K562 (cell line): ENCODE data around the gene MRPL38.

Experiments
- EP300 ChIP-seq: IDR thresholded peaks from 2 replicates; pipeline ENCODE4 v1.6.1; 2012; ENCODE audit warnings: low read length, improper control_type of control experiment
- POLR2A ChIP-seq: fragments of 450-650 bp; conservative IDR thresholded peaks from 2 replicates; pipeline ENCODE4 v1.6.1; 2016
- RCOR1 ChIP-seq, 2 experiments: IDR thresholded peaks; 2 replicates each; pipeline ENCODE4 v1.6.1; 2012; ENCODE audit warnings: low read depth in 2 of 2, low read length in 2 of 2, borderline replicate concordance in 1 of 2, improper control_type of control experiment in 1 of 2
- SIX5 ChIP-seq, 2 experiments: IDR thresholded peaks; 2 replicates each; pipeline ENCODE4 v1.6.1; 2011; ENCODE audit warnings: low read length in 2 of 2, borderline replicate concordance in 1 of 2, low read depth in 1 of 2, mild to moderate bottlenecking in 1 of 2, moderate library complexity in 1 of 2; ENCODE audit not compliant: insufficient read depth in 1 of 2
- TAF1 ChIP-seq: IDR thresholded peaks from 2 replicates; pipeline ENCODE4 v1.6.1; 2011; ENCODE audit warnings: mild to moderate bottlenecking, low read length, moderate library complexity; ENCODE audit not compliant: insufficient read depth, control insufficient read depth, severe bottlenecking; ENCODE audit errors: extremely low read depth
- YY1 ChIP-seq, 3 experiments: IDR thresholded peaks; 2 replicates each; pipeline ENCODE4 v1.6.1; 2011; ENCODE audit warnings: low read length in 2 of 3, mild to moderate bottlenecking in 2 of 3, moderate library complexity in 2 of 3, borderline replicate concordance in 1 of 3, control low read depth in 1 of 3, low read depth in 1 of 3; ENCODE audit not compliant: insufficient read depth in 3 of 3, insufficient replicate concordance in 2 of 3, control insufficient read depth in 1 of 3, insufficient read length in 1 of 3; ENCODE audit errors: extremely low read depth in 1 of 3
- ZNF140 ChIP-seq: fragments of 250-450 bp; sonication (Bioruptor Pico); IDR thresholded peaks from 2 replicates; pipeline ENCODE4 v1.8.0; 2021; ENCODE audit warnings: moderate library complexity, mild to moderate bottlenecking, inconsistent platforms
- ZNF695 ChIP-seq: fragments of 450-650 bp; formaldehyde crosslinking; IDR thresholded peaks from 2 replicates; pipeline ENCODE4 v1.4.0; 2020; ENCODE audit warnings: mild to moderate bottlenecking, moderate library complexity
- ZNF830 ChIP-seq: fragments of 250-450 bp; sonication (Bioruptor Pico); IDR thresholded peaks from 2 replicates; pipeline ENCODE4 v1.5.0; 2021; ENCODE audit warnings: mild to moderate bottlenecking
- TF ChIP-seq, protein P1 (sequence below), 3 experiments: IDR thresholded peaks in 2 of 3; conservative IDR thresholded peaks in 1 of 3; 2 replicates each; pipeline ENCODE4 v1.5.1; 2011 to 2012; ENCODE audit warnings: low read length in 3 of 3, mild to moderate bottlenecking in 3 of 3, control low read depth in 2 of 3, improper control_type of control experiment in 1 of 3, inconsistent platforms in 1 of 3, low read depth in 1 of 3, mixed read lengths in 1 of 3, moderate library complexity in 1 of 3; ENCODE audit not compliant: insufficient read depth in 2 of 3
- TF ChIP-seq, protein P2 (sequence below): fragments of 200-800 bp; sonication (Bioruptor generic); IDR thresholded peaks from 2 replicates; pipeline ENCODE4 v1.6.1; 2017; ENCODE audit warnings: missing genetic modification characterization, missing compliant biosample characterization
- TF ChIP-seq, protein P3 (sequence below): sonication (generic); formaldehyde crosslinking; IDR thresholded peaks from 2 replicates; pipeline ENCODE4 v1.9.0; 2022; ENCODE audit warnings: mild to moderate bottlenecking, missing genetic modification reagents
- TF ChIP-seq, protein P4 (sequence below), 2 experiments: fragments of 450-650 bp in 1 of 2; sonication (generic) in 1 of 2; formaldehyde crosslinking in 1 of 2; IDR thresholded peaks; 2 replicates each; pipeline versions ENCODE4 v1.7.1 to v1.9.0; 2016 to 2022; ENCODE audit warnings: inconsistent platforms in 1 of 2, mild to moderate bottlenecking in 1 of 2, missing genetic modification reagents in 1 of 2

DNA sequence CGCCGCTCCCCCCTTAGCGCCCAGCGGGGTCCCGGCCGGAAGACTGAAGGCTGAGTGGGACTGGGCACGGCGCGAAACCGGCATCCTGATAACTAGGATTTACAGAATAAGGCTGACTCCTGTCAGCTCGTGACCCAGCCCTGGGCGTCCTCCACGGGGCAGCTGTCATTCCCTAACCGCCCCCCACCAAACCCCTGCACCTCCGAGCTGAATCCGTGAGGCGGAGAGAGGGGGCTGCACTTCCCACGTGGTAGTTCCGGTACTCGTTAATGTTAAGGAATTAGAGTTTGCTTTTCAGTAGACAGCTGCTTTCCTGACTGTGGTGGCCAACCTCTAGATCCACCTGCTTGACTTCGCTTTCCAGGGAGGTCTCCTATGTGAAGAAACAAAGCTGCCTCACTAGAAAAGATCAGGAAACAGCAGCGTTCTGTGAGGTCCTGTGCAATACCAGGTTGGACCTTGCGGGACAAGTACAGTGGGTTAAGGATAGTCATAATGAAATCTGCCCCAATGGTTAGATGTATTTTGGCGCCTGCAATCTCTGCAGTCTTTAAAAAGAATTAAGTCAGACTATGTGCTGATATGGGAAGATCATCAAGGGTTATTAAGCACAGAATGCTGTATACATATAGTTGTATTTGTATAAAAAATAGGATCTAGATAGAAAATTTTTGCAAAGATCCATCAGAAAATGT lies 48.5 kb downstream of the MRPL38 start:
- TF ChIP-seq, protein P1, sequence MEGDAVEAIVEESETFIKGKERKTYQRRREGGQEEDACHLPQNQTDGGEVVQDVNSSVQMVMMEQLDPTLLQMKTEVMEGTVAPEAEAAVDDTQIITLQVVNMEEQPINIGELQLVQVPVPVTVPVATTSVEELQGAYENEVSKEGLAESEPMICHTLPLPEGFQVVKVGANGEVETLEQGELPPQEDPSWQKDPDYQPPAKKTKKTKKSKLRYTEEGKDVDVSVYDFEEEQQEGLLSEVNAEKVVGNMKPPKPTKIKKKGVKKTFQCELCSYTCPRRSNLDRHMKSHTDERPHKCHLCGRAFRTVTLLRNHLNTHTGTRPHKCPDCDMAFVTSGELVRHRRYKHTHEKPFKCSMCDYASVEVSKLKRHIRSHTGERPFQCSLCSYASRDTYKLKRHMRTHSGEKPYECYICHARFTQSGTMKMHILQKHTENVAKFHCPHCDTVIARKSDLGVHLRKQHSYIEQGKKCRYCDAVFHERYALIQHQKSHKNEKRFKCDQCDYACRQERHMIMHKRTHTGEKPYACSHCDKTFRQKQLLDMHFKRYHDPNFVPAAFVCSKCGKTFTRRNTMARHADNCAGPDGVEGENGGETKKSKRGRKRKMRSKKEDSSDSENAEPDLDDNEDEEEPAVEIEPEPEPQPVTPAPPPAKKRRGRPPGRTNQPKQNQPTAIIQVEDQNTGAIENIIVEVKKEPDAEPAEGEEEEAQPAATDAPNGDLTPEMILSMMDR (IDR thresholded peaks at IDR 0.05 in 2 of 3, conservative IDR thresholded peaks at IDR 0.05 in 1 of 3; ENCODE audit: insufficient read depth in 2 of 3, low read depth in 1 of 3, low read length in 3 of 3), result peak in 1 of 3 experiments; percentile 76; a peak in 2 of 6 replicates
- TF ChIP-seq ZNF140 (CRISPR knock-in tag) (no peak), SIX5 (IDR thresholded peaks at IDR 0.05; ENCODE audit: borderline replicate concordance in 1 of 2, insufficient read depth in 1 of 2, low read depth in 1 of 2, low read length in 2 of 2) (no peak), POLR2A (0 out of 2 replicates have a peak, but pooled peaks have one; percentile 15), YY1 (IDR thresholded peaks at IDR 0.05; ENCODE audit: borderline replicate concordance in 1 of 3, control insufficient read depth in 1 of 3, extremely low read depth in 1 of 3, insufficient read depth in 3 of 3, insufficient read length in 1 of 3, insufficient replicate concordance in 2 of 3, low read depth in 1 of 3, low read length in 2 of 3) (no peak), TAF1 (peak; percentile 31), ZNF695 (CRISPR knock-in tag) (no peak), ZNF830 (CRISPR knock-in tag) (no peak), RCOR1 (IDR thresholded peaks at IDR 0.05; ENCODE audit: borderline replicate concordance in 1 of 2, low read depth in 2 of 2, low read length in 2 of 2) (no peak), EP300 (no peak; the same call in 1 of the 2 replicates)
- TF ChIP-seq, protein P2, sequence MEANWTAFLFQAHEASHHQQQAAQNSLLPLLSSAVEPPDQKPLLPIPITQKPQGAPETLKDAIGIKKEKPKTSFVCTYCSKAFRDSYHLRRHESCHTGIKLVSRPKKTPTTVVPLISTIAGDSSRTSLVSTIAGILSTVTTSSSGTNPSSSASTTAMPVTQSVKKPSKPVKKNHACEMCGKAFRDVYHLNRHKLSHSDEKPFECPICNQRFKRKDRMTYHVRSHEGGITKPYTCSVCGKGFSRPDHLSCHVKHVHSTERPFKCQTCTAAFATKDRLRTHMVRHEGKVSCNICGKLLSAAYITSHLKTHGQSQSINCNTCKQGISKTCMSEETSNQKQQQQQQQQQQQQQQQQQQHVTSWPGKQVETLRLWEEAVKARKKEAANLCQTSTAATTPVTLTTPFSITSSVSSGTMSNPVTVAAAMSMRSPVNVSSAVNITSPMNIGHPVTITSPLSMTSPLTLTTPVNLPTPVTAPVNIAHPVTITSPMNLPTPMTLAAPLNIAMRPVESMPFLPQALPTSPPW (CRISPR knock-in tag), result no peak; the same call in 1 of the 2 replicates
- TF ChIP-seq, protein P3, sequence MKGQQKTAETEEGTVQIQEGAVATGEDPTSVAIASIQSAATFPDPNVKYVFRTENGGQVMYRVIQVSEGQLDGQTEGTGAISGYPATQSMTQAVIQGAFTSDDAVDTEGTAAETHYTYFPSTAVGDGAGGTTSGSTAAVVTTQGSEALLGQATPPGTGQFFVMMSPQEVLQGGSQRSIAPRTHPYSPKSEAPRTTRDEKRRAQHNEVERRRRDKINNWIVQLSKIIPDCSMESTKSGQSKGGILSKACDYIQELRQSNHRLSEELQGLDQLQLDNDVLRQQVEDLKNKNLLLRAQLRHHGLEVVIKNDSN (CRISPR knock-in tag), result peak; percentile 49
- TF ChIP-seq, protein P4, sequence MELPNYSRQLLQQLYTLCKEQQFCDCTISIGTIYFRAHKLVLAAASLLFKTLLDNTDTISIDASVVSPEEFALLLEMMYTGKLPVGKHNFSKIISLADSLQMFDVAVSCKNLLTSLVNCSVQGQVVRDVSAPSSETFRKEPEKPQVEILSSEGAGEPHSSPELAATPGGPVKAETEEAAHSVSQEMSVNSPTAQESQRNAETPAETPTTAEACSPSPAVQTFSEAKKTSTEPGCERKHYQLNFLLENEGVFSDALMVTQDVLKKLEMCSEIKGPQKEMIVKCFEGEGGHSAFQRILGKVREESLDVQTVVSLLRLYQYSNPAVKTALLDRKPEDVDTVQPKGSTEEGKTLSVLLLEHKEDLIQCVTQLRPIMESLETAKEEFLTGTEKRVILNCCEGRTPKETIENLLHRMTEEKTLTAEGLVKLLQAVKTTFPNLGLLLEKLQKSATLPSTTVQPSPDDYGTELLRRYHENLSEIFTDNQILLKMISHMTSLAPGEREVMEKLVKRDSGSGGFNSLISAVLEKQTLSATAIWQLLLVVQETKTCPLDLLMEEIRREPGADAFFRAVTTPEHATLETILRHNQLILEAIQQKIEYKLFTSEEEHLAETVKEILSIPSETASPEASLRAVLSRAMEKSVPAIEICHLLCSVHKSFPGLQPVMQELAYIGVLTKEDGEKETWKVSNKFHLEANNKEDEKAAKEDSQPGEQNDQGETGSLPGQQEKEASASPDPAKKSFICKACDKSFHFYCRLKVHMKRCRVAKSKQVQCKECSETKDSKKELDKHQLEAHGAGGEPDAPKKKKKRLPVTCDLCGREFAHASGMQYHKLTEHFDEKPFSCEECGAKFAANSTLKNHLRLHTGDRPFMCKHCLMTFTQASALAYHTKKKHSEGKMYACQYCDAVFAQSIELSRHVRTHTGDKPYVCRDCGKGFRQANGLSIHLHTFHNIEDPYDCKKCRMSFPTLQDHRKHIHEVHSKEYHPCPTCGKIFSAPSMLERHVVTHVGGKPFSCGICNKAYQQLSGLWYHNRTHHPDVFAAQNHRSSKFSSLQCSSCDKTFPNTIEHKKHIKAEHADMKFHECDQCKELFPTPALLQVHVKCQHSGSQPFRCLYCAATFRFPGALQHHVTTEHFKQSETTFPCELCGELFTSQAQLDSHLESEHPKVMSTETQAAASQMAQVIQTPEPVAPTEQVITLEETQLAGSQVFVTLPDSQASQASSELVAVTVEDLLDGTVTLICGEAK (IDR thresholded peaks at IDR 0.05), result no peak
- TF ChIP-seq, protein P4 (CRISPR knock-in tag; IDR thresholded peaks at IDR 0.05), result no peak
